Measurements from ENCODE around the gene SHF. TPM values are rescaled to one million over a fixed set of nuclear protein-coding genes. Genes with fewer than 3 reads are reported as not detected.
A peak's percentile ranks its signal among the peaks of the same experiment; 100 is the strongest.

SHF gene
- total RNA-seq, 1 donor from 2014 or later = 4.4 TPM

DNA sequence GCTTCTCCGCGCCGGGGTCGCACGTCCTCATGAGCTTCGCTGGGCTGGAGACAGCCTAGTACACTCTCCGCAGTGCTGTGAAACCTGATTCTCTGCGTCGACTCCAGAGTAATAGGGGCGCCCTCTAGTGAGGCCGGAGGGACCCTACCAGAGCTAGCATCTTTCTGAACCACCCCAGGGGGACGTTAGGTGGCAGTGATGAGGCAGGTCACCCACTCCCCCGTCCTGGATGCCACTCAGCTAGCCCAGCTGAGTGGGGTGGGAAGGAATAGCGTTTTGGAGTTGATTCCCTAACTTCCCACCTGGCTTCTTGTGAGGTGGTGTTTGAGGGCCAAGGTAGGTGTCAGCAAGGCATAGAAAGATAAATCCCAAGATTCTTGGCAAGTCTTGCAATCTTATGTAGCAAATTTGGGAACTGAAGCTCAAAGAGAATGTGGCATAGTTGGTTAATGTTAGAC, 69.6 kb downstream of the SHF start:
- peaks cover 94% of the 10 kb centered on the region for H3K27me3 ChIP-seq (ENCODE audit: low read depth)
- peak overlapping the region; percentile 54 for H3K4me3 ChIP-seq
- DNase-seq = peak; percentile 83
- no peak overlapping the region for H3K27ac ChIP-seq (replicated peaks)
- peaks cover 32% of the 10 kb centered on the region for H3K4me1 ChIP-seq
- H3K9me3 ChIP-seq (replicated peaks) = no peaks in the 10 kb centered on the region
- H3K36me3 ChIP-seq = no peaks in the 10 kb centered on the region
- TF ChIP-seq, protein P1, sequence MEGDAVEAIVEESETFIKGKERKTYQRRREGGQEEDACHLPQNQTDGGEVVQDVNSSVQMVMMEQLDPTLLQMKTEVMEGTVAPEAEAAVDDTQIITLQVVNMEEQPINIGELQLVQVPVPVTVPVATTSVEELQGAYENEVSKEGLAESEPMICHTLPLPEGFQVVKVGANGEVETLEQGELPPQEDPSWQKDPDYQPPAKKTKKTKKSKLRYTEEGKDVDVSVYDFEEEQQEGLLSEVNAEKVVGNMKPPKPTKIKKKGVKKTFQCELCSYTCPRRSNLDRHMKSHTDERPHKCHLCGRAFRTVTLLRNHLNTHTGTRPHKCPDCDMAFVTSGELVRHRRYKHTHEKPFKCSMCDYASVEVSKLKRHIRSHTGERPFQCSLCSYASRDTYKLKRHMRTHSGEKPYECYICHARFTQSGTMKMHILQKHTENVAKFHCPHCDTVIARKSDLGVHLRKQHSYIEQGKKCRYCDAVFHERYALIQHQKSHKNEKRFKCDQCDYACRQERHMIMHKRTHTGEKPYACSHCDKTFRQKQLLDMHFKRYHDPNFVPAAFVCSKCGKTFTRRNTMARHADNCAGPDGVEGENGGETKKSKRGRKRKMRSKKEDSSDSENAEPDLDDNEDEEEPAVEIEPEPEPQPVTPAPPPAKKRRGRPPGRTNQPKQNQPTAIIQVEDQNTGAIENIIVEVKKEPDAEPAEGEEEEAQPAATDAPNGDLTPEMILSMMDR (IDR thresholded peaks at IDR 0.05; ENCODE audit: borderline replicate concordance) = peak; percentile 98
- intact Hi-C loops (cut with micrococcal nuclease) = no loop called here

DNA sequence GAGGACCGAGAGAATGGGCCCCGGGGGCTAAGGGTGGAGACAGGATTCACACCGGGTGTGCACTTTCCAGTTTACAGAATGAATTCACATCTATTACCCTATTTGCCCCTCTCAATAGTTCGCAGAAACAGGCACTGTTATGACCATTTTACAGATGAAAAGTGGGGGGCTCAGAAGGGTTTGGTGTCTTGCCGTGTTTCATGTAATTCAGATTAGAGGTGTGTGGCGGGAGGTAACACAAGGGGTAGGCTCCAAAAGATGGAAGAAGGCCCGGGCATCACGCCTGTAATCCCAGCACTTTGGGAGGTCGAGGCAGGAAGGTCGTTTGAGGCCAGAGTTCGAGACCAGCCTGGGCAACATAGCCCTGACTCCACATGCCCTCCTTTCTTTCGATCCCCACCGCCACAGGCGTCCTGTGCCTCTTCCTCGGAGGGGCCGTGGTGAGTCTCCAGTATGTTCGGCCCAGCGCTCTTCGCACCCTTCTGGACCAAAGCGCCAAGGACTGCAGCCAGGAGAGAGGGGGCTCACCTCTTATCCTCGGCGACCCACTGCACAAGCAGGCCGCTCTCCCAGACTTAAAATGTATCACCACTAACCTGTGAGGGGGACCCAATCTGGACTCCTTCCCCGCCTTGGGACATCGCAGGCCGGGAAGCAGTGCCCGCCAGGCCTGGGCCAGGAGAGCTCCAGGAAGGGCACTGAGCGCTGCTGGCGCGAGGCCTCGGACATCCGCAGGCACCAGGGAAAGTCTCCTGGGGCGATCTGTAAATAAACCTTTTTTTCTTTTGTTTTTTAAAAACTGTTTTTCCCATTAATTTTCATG, 70.2 kb downstream of the SHF start:
- H3K4me3 ChIP-seq = peak overlapping the region; percentile 54
- H3K36me3 ChIP-seq = no peaks in the 10 kb centered on the region
- intact Hi-C loops (cut with micrococcal nuclease) = no loop called here
- H3K4me1 ChIP-seq = peaks cover 39% of the 10 kb centered on the region
- peaks cover 94% of the 10 kb centered on the region for H3K27me3 ChIP-seq (ENCODE audit: low read depth)
- DNase-seq = no peak
- TF ChIP-seq, protein P1 (IDR thresholded peaks at IDR 0.05; ENCODE audit: borderline replicate concordance) = no peak
- no peak overlapping the region for H3K27ac ChIP-seq (replicated peaks)
- no peaks in the 10 kb centered on the region for H3K9me3 ChIP-seq (replicated peaks)

Other genes starting within 250 kb of the SHF start
- not detected for gene TERB2, start 231.3 kb downstream of the SHF start, total RNA-seq
- gene SORD, start 164.8 kb downstream of the SHF start, total RNA-seq = 13.6 TPM
- gene DUOX2, start 73.8 kb downstream of the SHF start, total RNA-seq = 0.05 TPM
- not detected for gene DUOXA2, start 73.6 kb downstream of the SHF start, total RNA-seq
- 0.30 TPM for gene DUOXA1, start 58.1 kb downstream of the SHF start, total RNA-seq
- gene DUOX1, start 58.0 kb downstream of the SHF start, total RNA-seq = 0.80 TPM
- not detected for gene SLC28A2, start 64.3 kb upstream of the SHF start, total RNA-seq
- 9.3 TPM for gene GATM, start 190.6 kb upstream of the SHF start, total RNA-seq

Measured in left ventricle myocardium inferior (tissue), 1 donor.